GM12878 (cell line): ENCODE measurements around the gene GGT5. TPM values are rescaled to one million over a fixed set of nuclear protein-coding genes. Genes with fewer than 3 reads are reported as not detected.

Experiments used
- ATAC-seq: fragments of 200-7000 bp; cut with Tn5 transposase; 3 replicates; pipeline ENCODE4 v1.9.1; 2020; ENCODE audit warnings: mild to moderate bottlenecking, moderate library complexity
- BruUV-seq: library from RNA; stranded (reverse); fragments of 400-500 nt; replicated peaks from 2 replicates; lab custom pipeline; 2021; lab: Mats Ljungman, UMichigan
- CTCF ChIA-PET: fragments of 300-600 bp; sonication (Branson Sonifier 250); formaldehyde crosslinking; extraction: SDS; loops from one replicate; lab custom pipeline; 2021; ENCODE audit warnings: inconsistent platforms; lab: Yijun Ruan, JAX
- POLR2A ChIA-PET: fragments of 350-600 bp; formaldehyde crosslinking; extraction: SDS; loops from one replicate; lab custom pipeline; 2021; ENCODE audit warnings: inconsistent platforms; lab: Charles Lee
- RAD21 ChIA-PET: fragments of 300-600 bp; sonication (Branson Sonifier 250); formaldehyde crosslinking; loops from one replicate; lab custom pipeline; 2023; ENCODE audit warnings: antibody characterized with exemption; ENCODE audit not compliant: unreplicated experiment; lab: Charles Lee
- SMC1A ChIA-PET: fragments of 300-600 bp; sonication (Branson Sonifier 250); formaldehyde crosslinking; loops from one replicate; lab custom pipeline; 2023; ENCODE audit not compliant: unreplicated experiment, uncharacterized antibody; lab: Charles Lee
- DNase-seq: peaks from one replicate; pipeline ENCODE4 v3.0.0-alpha.2; 2011; ENCODE audit warnings: low read depth, low spot score
- FAIRE-seq: peaks from 3 replicates; lab custom pipeline; 2011; peaks lifted over from hg19 to GRCh38; lab: Jason Lieb, UNC
- H2AFZ ChIP-seq: 2 replicates; pipeline ENCODE4 v1.6.0; 2011; ENCODE audit warnings: low read depth, low read length, control low read depth; ENCODE audit not compliant: control insufficient read depth
- H3K27ac ChIP-seq: 2 replicates; pipeline ENCODE4 v1.5.1; 2011; ENCODE audit warnings: control low read depth; ENCODE audit not compliant: control insufficient read depth, insufficient read depth
- H3K27me3 ChIP-seq, 2 experiments: replicated peaks in 1 of 2; 2 replicates each; pipeline versions ENCODE4 v1.6.0 to v1.6.1; 2011; ENCODE audit warnings: low read length in 1 of 2; ENCODE audit not compliant: control insufficient read depth in 2 of 2, insufficient read depth in 2 of 2
- H3K36me3 ChIP-seq, 2 experiments: 2 replicates each; pipeline ENCODE4 v1.5.1; 2011; ENCODE audit warnings: low read length in 1 of 2; ENCODE audit not compliant: control insufficient read depth in 2 of 2, insufficient read depth in 2 of 2
- H3K4me1 ChIP-seq: 2 replicates; pipeline ENCODE4 v1.6.1; 2011; ENCODE audit warnings: mild to moderate bottlenecking, low read length, moderate library complexity, mixed read lengths; ENCODE audit not compliant: control insufficient read depth, insufficient read depth
- H3K4me2 ChIP-seq: 2 replicates; pipeline ENCODE4 v1.6.0; 2011; ENCODE audit warnings: control low read depth; ENCODE audit not compliant: control insufficient read depth, insufficient read depth
- H3K4me3 ChIP-seq: fragments of 200-600 bp; sonication (generic); 2 replicates; pipeline ENCODE4 v1.5.1; 2016
- H3K79me2 ChIP-seq: 2 replicates; pipeline ENCODE4 v1.6.0; 2011; ENCODE audit warnings: low read length; ENCODE audit not compliant: control insufficient read depth, insufficient read depth
- H3K9ac ChIP-seq: 2 replicates; pipeline ENCODE4 v1.8.0; 2011; ENCODE audit warnings: low read length, control low read depth, mixed read lengths; ENCODE audit not compliant: control insufficient read depth, insufficient read depth
- H3K9me3 ChIP-seq: replicated peaks from 3 replicates; pipeline ENCODE4 v1.5.1; 2011; ENCODE audit warnings: mild to moderate bottlenecking, low read length; ENCODE audit not compliant: control insufficient read depth, insufficient read depth
- H4K20me1 ChIP-seq: 2 replicates; pipeline ENCODE4 v1.6.0; 2011; ENCODE audit not compliant: control insufficient read depth, insufficient read depth
- BMI1 ChIP-seq: fragments of 450-650 bp; IDR thresholded peaks from 2 replicates; pipeline ENCODE4 v1.6.1; 2016; ENCODE audit warnings: mild to moderate bottlenecking, moderate library complexity, borderline replicate concordance
- EP300 ChIP-seq, 2 experiments: fragments of 150-350 bp in 1 of 2; IDR thresholded peaks; 2 replicates each; pipeline ENCODE4 v1.6.1; 2011 to 2012; ENCODE audit warnings: low read depth in 2 of 2, low read length in 2 of 2, borderline replicate concordance in 1 of 2, improper control_type of control experiment in 1 of 2, inconsistent platforms in 1 of 2; ENCODE audit not compliant: control insufficient read depth in 1 of 2
- GABPA ChIP-seq: IDR thresholded peaks from 2 replicates; pipeline ENCODE4 v1.6.1; 2014; ENCODE audit warnings: antibody characterized with exemption, low read depth, mild to moderate bottlenecking, inconsistent platforms
- GATAD2B ChIP-seq: fragments of 450-650 bp; conservative IDR thresholded peaks from 2 replicates; pipeline ENCODE4 v1.6.1; 2017; ENCODE audit warnings: low read depth, mild to moderate bottlenecking, moderate library complexity
- MAX ChIP-seq: IDR thresholded peaks from 2 replicates; pipeline ENCODE4 v1.6.1; 2012; ENCODE audit warnings: low read depth, low read length, improper control_type of control experiment
- MTA2 ChIP-seq: fragments of 450-650 bp; IDR thresholded peaks from 2 replicates; pipeline ENCODE4 v1.6.1; 2016; ENCODE audit warnings: low read depth, mild to moderate bottlenecking, moderate library complexity
- NFYA ChIP-seq: IDR thresholded peaks from 2 replicates; pipeline ENCODE4 v1.6.1; 2011; ENCODE audit warnings: low read depth, mild to moderate bottlenecking, low read length, improper control_type of control experiment, borderline replicate concordance
- POLR2A ChIP-seq: IDR thresholded peaks from 2 replicates; pipeline ENCODE4 v1.6.1; 2011; ENCODE audit warnings: low read depth, mild to moderate bottlenecking, low read length
- RB1 ChIP-seq: fragments of 450-650 bp; formaldehyde crosslinking; IDR thresholded peaks from 2 replicates; pipeline ENCODE4 v1.6.1; 2017; ENCODE audit warnings: mild to moderate bottlenecking, borderline replicate concordance
- ZNF687 ChIP-seq: fragments of 450-650 bp; IDR thresholded peaks from 2 replicates; pipeline ENCODE4 v1.6.1; 2017; ENCODE audit warnings: mild to moderate bottlenecking, moderate library complexity
- ZZZ3 ChIP-seq: IDR thresholded peaks from 2 replicates; pipeline ENCODE4 v1.6.1; 2011; ENCODE audit warnings: low read depth; ENCODE audit not compliant: control insufficient read depth, insufficient read length
- WGBS: methylation state at CpG from one replicate; pipeline ENCODE4 v1.1.6; 2016; ENCODE audit warnings: low lambda C conversion rate; ENCODE audit not compliant: insufficient replicate concordance, insufficient coverage; ENCODE audit errors: missing lambda C conversion rate; 5-methylcytosine and 5-hydroxymethylcytosine counted together
- in situ Hi-C: fragments of 300-500 bp; cut with MboI; formaldehyde crosslinking; loops from 9 replicates; pipeline ENCODE4 v1.14.3; 2018; ENCODE audit warnings: mixed read lengths
- intact Hi-C: fragments of 100-400 bp; cut with micrococcal nuclease; formaldehyde crosslinking; loops from one replicate; pipeline ENCODE4 v1.14.2; 2022; ENCODE audit not compliant: unreplicated experiment
- polyA plus RNA-seq, 11 experiments: library from polyadenylated mRNA; depleted of rRNA in 4 of 11; unstranded in 6 of 11; stranded (reverse) in 5 of 11; fragments of >200 nt; fragmentation: Nextera tagmentation in 4 of 11; fragmentation: Illumina TruSeq in 1 of 11; extraction: Ambion mirVana in 4 of 11; extraction: Trizol in 1 of 11; gene quantifications; 1 replicate in 1 of 11; 2 replicates in 10 of 11; pipeline versions ENCODE4 v1.2.1 to v1.2.3, GENCODE V29; 2011 to 2016; ENCODE audit warnings: inconsistent platforms in 2 of 11, missing spikeins in 2 of 11, low read depth in 1 of 11
- total RNA-seq, 4 experiments: library from RNA; depleted of rRNA in 3 of 4; stranded (reverse); fragments of >200 nt in 3 of 4; fragmentation: Illumina TruSeq in 1 of 4; extraction: Trizol in 1 of 4; gene quantifications; 2 replicates each; pipeline versions ENCODE4 v1.2.1 to v1.2.3, GENCODE V29; 2013 to 2021

GGT5 gene
- total and polyA plus RNA-seq, 10 of the 15 experiments (the other 5 are each of a cell fraction or from before 2014, with no cell fraction given) = 0.34 TPM; not detected in 9

- no peak for ATAC-seq
- WGBS = 98% methylated on average over 5 of the region's 5 CpGs
- no peak overlapping the region for H3K9ac ChIP-seq
- no peak for DNase-seq
- no peak overlapping the region for H3K27ac ChIP-seq
- RAD21 ChIA-PET = interaction anchor here (0.5 to 1.3 kb wide), 2 partner anchors 20 to 54 kb away, joined by 3 read pairs; no protein-coding TSS in a partner anchor
- POLR2A ChIA-PET = no interaction called here
- intact Hi-C loops = loop anchor here (5.0 to 10.0 kb wide), 3 partner anchors 70 to 222 kb away; no protein-coding TSS in a partner anchor
- no peaks in the 10 kb centered on the region for H3K9me3 ChIP-seq
- TF ChIP-seq NFYA (no peak), GATAD2B (no peak), GABPA (no peak), POLR2A (no peak), EP300 (IDR thresholded peaks at IDR 0.05; ENCODE audit: borderline replicate concordance in 1 of 2, control insufficient read depth in 1 of 2, low read depth in 2 of 2, low read length in 2 of 2) (no peak), MTA2 (no peak), BMI1 (no peak), MAX (no peak), RB1 (no peak), ZZZ3 (no peak), ZNF687 (no peak)
- TF ChIP-seq, all 136 proteins: peak for 0
- SMC1A ChIA-PET = no interaction called here
- H3K27me3 ChIP-seq = no peaks in the 10 kb centered on the region
- no peaks in the 10 kb centered on the region for H4K20me1 ChIP-seq
- H3K4me2 ChIP-seq = no peak overlapping the region
- H2AFZ ChIP-seq = no peak overlapping the region
- H3K4me3 ChIP-seq = no peak overlapping the region
- H3K36me3 ChIP-seq = peaks cover 4 to 8% of the 10 kb centered on the region in 2 experiments; a peak in 3 of 4 replicates
- FAIRE-seq = no peak
- in situ Hi-C loops = no loop called here
- no peaks in the 10 kb centered on the region for H3K79me2 ChIP-seq
- BruUV-seq = no TSS peak
- CTCF ChIA-PET = interaction anchor here (0.9 to 8.9 kb wide), 4 partner anchors 22 to 166 kb away, joined by 3 to 94 read pairs (median 10); partner anchors contain the start of gene CABIN1
- no peaks in the 10 kb centered on the region for H3K4me1 ChIP-seq
Observed at GRCh38 chr22:24177045-24177444, 67.8 kb downstream of the GGT5 start.
